Fibroblast of lung (primary cell): ENCODE data around the gene CLN5.

Experiments
- EZH2 ChIP-seq: IDR thresholded peaks from 2 replicates; pipeline ENCODE4 v1.5.1; 2012; ENCODE audit warnings: low read length, control low read depth, mild to moderate bottlenecking; ENCODE audit errors: missing control alignments
- TF ChIP-seq, protein P1 (sequence below), 2 donors: IDR thresholded peaks in 1 of 2; conservative IDR thresholded peaks in 1 of 2; 1 replicate in 1 of 2; 2 replicates in 1 of 2; pipeline ENCODE4 v1.5.1; 2011 to 2012; ENCODE audit warnings: low read length in 2 of 2, control low read depth in 1 of 2, inconsistent platforms in 1 of 2, low read depth in 1 of 2, mild to moderate bottlenecking in 1 of 2

DNA sequence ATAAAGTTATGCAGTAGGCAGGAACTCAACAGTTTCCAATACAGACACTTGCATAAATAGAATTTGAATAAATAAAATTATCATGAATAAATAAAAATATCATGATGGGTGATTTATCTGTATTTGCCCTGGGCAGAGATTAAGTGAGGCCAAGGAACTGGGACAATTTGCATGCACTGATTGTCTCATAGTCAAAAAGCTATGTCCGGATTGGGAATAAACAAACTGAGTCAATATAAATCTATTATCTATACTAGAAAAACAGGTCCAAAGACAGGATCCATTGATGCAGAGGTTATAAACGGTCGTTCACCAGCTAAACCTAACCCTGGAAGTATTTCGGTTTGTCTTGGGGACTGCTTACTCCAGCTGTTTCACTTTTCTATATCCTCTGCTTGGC is 61.3 kb downstream of the CLN5 start:
- TF ChIP-seq, protein P1, sequence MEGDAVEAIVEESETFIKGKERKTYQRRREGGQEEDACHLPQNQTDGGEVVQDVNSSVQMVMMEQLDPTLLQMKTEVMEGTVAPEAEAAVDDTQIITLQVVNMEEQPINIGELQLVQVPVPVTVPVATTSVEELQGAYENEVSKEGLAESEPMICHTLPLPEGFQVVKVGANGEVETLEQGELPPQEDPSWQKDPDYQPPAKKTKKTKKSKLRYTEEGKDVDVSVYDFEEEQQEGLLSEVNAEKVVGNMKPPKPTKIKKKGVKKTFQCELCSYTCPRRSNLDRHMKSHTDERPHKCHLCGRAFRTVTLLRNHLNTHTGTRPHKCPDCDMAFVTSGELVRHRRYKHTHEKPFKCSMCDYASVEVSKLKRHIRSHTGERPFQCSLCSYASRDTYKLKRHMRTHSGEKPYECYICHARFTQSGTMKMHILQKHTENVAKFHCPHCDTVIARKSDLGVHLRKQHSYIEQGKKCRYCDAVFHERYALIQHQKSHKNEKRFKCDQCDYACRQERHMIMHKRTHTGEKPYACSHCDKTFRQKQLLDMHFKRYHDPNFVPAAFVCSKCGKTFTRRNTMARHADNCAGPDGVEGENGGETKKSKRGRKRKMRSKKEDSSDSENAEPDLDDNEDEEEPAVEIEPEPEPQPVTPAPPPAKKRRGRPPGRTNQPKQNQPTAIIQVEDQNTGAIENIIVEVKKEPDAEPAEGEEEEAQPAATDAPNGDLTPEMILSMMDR (conservative IDR thresholded peaks at IDR 0.05 in 1 of 2, IDR thresholded peaks at IDR 0.05 in 1 of 2; ENCODE audit: low read depth in 1 of 2, low read length in 2 of 2), result no peak
- TF ChIP-seq EZH2, result no peak
